D721Med (cell line): ENCODE results near the gene DLK1.

Experiments
- DNase-seq: peaks from one replicate; pipeline ENCODE4 v3.0.0; 2011; ENCODE audit warnings: low spot score; ENCODE audit not compliant: insufficient read length
- FAIRE-seq: peaks from 2 replicates; lab custom pipeline; 2011; peaks lifted over from hg19 to GRCh38; lab: Jason Lieb, UNC
- CTCF ChIP-seq: IDR thresholded peaks from 2 replicates; pipeline ENCODE4 v1.5.1; 2012; ENCODE audit warnings: mild to moderate bottlenecking, control low read depth; ENCODE audit not compliant: insufficient read depth; ENCODE audit errors: missing control alignments

Gene DLK1

GRCh38 chr14:100687386-100687785 is 39.3 kb upstream of the DLK1 start:
- no peak for FAIRE-seq

GRCh38 chr14:100688051-100688450 is 38.6 kb upstream of the DLK1 start:
- DNase-seq: no peak
- no peak for FAIRE-seq
- no peak for TF ChIP-seq CTCF

More at GRCh38 chr14:100687386-100687785, 39.3 kb upstream of the DLK1 start:
- DNase-seq: no peak
- TF ChIP-seq CTCF: no peak

GRCh38 chr14:100688598-100689461 is 37.9 kb upstream of the DLK1 start:
- no peak for DNase-seq
- TF ChIP-seq CTCF: no peak
- FAIRE-seq: no peak

GRCh38 chr14:100690672-100691071 is 36.0 kb upstream of the DLK1 start:
- TF ChIP-seq CTCF: no peak
- DNase-seq (no peak), FAIRE-seq (no peak)

GRCh38 chr14:100691395-100692056 is 35.2 kb upstream of the DLK1 start:
- FAIRE-seq (no peak), DNase-seq (no peak)
- TF ChIP-seq CTCF: no peak

- no peak for DNase-seq
- FAIRE-seq: no peak
- no peak for TF ChIP-seq CTCF
These were observed 34.4 kb upstream of the DLK1 start for GRCh38 chr14:100692256-100692655.
